NCI-H1930 (cell line): ENCODE measurements around the gene GPRIN3.
"Not testable (repeated sequence)": the region's sequence is repeated elsewhere in the genome, so short reads cannot be mapped to it uniquely, and the experiment has no call there.

Experiments used
- DNase-seq, 2 experiments: peaks; one replicate each; lab custom pipeline; 2025; lab: John Stamatoyannopoulos, UW

Gene GPRIN3

DNA sequence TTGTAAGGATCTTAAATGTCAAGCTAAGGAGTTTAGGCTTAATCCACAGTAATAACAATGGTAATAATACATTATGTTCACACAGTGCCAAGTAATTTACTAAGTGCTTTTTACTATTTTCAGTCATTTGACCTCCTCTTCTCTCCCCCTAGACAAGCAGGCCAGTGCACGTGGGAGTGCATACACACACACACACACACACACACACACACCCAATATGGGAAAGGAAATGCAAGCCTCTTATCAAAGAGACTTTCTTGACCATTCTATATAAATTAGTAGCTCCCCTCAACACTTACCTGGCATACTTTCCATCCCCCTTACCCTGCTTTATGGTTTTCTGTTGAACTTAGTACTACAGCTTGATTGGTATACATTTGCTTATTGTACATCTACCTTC, 3.8 kb upstream of the GPRIN3 start:
- no peak for DNase-seq

DNA sequence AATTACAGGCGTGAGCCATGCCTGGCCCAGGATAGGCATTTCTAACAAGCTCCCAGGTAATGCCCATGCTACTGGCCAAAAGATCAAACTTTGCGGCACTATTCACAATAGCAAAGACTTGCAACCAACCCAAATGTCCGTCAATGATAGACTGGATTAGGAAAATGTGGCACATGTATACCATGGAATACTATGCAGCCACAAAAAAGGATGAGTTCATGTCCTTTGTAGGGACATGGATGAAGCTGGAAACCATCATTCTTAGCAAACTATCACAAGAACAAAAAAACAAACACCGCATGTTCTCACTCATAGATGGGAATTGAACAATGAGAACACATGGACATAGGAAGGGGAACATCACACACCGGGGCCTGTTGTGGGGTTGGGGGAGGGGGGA, 1.6 kb upstream of the GPRIN3 start:
- DNase-seq, result not testable (repeated sequence)

DNA sequence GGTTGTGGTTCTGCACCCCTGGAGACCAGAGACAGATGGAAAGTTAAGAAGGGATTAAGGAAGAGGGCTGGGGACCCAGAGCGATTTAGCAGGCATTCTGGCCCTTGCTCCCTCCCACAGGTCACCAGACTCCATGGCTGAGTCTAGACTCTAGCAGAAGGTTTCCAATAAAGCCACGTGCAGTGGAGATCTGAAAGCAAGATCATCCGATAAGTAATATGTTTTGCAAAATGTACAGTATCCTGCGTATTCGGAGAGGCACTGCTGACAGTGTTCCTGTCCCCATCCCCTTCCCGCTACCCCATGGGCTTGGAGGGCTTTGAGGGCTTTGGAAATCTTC, 531 bp upstream of the GPRIN3 start:
- no peak for DNase-seq

DNA sequence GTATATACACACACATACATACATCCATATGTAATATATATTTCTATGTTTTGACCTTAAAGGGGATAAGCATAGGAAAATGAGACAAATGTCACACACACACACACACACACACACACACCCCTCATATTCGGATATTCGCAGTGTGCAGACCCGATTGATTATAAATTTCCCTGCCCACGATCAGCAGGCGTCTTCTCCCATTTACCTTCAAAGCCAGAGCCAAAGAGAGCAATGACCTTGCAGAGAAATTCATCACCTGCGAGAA, 488 bp downstream of the GPRIN3 start:
- no peak for DNase-seq

DNA sequence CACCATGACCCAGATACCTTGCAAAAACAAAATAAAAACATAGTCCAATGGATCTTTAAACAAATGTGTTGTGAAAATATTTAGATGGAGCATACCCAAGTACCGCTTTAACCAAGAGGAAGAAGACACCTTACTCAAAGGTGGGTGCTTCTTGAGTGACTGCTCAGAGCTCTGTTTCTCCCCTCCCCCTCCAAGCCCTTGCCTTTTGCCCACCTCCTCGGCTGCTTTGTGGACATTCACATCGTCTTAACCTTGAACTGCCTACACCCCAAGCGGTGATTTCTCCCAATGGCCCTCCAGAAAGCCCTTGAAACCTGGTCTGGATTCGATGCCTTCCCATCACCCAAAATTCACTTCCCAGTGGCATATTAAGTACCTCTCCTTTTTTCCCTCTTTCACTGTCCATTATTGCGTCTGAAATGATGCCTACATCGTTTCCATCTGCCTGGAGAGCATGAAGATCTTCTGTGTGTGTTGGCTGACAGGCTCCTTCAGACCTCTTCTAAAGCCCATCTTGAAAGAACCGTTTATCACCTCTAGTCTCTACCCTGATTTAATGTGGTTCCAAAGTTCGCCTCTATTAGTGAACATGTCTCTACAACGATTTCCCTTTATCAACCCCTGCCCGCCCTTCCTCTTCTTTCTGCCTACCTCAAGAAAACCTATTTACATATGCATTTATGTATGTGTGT, 968 bp downstream of the GPRIN3 start:
- no peak for DNase-seq

DNA sequence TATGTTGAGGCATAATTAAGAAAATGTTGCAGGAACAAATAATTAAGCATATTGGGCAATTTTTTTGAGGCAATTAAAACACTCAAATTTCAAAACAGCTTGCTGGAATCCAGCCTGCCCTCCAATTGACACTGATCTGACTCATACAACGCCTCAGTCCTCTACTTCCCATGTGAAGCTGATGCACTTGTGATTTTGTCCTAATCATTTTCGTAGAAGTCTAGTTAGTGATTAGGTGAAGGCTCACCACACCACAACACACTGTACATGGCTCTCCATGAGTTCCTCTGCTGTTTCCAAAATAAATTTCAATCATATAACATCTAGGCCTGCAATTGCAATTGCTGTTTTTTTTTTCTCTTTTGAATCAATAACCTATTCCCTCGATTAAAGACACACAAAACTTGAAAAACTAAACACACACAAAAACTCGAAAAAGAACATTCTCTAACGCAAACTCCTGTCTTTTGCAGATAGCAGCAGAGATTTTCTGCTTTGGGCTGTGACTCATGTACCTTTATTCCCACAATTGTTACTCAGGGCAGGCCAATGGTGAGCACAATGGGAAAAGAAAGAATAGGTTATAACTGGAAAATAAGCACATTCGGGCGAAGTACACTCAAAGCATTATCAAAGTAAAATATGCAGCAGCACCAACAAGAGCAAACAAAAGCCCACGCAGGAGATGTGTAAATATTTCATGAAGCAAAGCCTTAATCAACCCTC, 1.7 kb downstream of the GPRIN3 start:
- no peak for DNase-seq

DNA sequence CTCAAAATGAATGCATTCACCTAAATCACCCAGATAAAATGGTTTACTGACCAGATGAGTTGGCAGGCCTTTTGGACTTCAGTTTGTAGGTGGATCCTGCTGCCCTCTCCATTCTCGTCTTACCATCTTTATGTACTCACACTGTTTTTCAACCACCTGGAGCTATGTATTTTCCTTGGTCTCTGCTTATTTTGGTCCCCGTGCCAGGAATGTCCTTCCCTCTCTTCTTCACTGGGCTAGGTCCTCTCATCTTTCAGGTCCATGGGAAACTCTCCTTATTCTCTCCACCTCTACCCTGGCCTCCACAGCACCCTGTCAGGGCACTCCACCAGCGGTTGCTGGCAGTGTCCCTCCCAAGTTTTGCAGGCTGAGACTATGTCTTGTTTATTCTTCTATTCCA, 2.6 kb downstream of the GPRIN3 start:
- DNase-seq, result no peak

DNA sequence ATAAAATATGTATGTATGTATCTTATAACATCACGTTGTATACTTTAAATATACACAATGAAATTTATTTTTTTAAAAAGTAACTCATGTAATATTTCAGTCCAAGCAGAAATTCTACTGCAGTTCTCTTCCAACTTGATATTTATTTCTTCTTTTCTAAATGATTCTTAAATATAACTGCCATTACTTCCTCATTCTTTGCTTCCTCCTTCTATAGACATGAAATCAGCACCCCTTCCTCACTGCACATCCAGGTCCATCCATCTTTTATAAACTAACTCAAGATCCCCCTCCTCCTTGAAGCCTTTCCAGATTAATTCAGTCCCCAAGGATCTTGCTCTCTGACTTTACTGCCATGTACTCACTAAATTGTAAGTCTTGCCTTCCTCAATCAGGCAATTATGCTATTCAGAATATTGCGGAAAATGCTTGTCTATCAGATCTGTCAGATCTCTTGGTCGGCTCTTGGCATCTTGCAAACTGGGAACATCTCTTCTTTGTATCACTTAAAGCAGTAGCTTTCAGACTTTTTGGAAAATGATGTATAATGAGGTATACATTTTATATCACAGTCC, 3.7 kb downstream of the GPRIN3 start:
- DNase-seq, result no peak

DNA sequence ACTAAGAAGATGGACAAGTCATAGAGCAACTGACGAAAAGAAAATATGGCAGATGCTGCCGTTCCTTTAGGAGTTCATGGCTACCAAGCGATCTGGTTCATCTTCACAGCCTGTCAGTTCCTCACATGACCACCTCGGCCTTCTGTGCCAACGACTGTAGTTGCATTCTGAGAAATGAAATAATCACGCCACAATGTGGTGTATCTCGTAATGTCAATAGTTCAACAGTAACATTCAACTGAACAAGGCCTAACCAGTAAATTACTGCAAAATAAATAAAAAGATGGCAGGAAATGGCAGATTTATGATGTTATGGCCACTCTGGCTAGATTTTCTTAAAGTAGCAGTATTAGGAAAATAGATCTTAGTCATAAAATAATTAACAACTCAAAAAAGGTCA, 4.4 kb downstream of the GPRIN3 start:
- peak in 1 of 2 experiments; percentile 36 for DNase-seq

DNA sequence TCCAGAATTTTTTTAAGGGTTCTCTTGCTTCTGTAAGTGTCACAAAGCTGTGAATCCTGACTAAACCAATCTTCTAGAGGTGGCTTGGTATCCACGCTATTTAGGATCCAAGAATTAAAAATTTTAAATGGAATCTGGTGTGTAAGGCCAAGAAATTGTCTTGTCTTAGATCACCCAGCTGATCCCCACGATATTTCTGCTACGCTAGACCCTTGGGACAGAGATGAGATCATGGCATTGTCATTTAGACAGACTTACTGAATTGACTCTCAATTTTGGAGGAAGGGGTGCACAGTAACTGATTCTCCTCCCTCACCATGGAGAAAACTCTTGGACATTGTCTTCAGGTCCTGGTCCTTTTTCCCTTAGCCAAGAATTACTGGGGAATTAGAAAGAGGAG, 5.7 kb downstream of the GPRIN3 start:
- no peak for DNase-seq

DNA sequence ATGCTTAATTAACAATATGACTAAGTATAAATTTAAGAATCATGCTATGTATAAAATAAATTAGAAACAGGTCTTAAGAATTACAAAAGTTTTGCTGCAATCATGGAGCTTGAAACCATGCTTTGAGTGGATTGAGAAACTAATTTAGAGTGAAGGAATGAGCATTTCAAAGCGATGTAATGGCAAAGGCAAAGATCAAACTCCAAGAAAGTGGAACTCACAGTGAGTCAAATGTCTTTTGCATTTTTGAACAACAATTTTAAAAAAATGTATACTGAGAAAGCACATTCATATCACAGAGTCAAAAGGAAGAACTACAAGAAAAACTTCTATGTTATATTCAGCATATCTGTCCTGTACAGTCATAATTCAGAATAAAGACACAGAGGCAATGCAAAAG, 6.6 kb downstream of the GPRIN3 start:
- no peak for DNase-seq

DNA sequence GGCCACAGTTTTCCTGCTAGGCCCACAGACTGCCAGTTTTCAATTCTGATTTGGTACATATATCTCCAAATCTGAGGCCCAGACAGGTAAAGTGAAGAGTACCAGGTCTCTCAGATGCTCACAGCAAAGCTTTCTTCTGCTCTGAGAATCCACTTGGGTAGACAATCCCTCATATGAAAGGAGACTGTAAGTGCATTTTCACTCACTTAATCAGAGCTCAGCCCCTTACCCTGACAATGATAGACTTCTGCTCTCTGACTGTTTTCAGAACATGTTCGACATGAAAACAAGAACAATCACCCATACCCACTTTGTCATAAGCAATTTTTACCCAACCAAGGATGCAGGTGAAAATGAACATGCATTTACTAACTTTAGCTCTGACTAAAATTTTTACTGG, 7.1 kb downstream of the GPRIN3 start:
- DNase-seq, result no peak

DNA sequence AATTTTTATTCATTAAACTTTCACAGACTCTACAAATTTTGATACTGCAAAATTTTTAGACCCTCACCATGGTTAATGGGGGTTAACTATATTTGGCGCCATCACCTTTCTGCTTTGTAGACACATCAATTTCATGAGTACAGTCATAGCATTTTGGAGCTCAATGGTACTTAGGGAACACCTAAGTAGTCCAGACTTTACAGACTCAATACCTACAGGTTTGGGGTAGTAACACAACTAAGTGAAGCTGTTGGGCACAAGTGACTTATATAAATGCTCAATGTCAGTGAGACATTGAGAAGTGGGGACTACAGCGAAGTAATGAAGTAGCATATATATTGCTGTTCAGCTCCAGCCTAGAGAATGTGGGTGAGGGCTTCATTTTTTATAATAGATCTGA, 7.5 kb downstream of the GPRIN3 start:
- no peak for DNase-seq

DNA sequence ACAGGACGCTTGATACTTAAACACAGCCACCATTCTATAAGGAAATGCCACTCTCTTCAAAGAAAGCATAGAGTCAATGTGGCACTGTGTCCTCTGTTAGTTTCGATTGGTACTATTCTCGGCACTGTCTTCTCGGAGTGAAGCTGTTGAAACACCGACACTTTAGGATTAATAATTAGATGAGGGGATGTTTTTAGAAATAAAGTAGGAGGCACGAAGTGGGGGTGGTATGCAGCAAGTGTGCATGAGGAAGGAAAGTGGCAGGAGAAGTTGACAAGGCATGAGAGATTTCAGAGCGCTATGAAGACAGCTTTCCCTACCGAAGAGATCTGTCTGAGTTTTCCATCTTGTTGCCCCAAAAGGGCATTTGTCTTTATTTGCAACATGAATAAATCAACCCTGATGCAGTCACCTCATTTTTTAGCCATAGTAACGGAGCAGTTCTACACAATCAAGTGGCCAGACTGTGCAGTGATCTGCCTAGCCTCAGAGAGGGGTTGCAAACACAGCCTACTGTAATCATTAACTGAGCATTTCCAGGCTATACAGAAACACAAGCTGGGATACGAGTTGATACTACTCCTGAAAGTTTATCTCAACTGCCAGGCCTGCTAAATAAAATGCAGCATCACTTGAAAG, 8.3 kb downstream of the GPRIN3 start:
- no peak for DNase-seq

DNA sequence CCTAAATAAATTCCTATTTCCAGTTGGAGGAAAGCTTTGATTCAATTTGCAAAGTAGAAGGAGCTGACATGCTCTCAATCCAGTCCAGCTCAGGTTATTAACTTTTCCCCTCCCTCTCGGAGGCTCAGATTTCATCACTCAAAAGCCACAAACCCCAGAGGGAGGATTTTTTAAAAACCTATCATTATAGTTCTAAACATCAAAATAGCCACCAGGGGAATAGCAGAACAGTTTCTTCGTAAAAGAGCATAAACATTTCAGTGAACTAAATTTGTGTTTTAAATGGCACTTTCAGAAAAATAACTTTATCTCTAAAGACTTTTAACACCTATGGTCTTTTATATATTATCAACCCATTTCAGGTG, 8.8 kb downstream of the GPRIN3 start:
- no peak for DNase-seq

DNA sequence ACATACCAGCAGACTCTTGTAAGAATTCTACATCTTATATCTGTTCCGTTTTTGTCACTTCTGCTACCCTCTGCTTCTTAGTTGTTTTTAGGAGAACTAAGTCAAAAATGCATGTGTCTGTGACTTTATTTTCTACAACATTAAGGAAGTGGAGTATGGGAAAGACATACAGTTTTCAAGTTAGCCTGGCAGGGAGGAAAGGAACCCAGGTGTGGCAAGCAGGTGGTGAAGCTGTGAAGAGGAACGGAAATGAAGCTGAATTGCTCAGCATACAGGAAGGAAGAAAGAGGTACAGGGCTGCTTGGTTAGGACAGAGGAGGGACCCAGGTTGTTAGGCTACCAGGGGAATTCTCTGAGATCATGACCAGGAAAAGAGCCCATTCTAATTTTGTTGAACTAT, 9.4 kb downstream of the GPRIN3 start:
- DNase-seq, result no peak

DNA sequence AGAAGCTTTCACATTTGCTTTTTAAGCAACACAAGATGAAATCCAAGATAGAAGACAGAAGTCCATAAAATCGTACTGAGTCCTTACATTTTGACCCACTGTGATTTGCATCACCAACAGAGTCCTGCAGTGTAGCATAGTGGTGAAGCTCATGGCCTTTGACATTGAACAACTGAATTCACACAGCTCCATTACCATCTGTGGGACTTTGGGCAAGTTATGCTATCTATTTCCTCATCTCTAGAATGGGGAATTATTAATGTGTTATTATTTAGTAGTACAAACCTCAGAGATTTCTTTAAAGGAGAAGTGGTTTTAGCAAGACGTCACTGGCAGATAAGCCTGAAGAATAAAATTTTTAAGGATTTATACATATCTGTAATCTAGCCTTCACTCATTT, 10.7 kb downstream of the GPRIN3 start:
- DNase-seq, result no peak

DNA sequence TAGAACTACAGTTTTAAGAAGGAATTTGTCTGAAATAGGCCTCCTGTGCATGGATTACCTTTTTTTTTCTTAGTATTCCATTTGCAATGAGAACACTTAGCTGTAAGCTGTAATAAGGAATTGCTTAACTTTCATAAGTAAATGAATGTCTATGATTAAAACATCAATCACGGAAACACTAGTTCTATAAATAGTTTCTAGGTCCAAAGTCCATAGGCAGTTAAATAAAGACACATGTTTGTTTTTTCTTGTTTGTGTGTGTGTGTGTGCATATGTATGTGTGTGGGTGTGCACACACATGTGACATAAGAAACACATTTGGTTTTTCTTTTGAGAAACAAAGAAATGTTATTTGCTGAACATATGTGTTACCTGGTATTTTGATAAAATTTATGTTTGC, 11.2 kb downstream of the GPRIN3 start:
- DNase-seq, result no peak

DNA sequence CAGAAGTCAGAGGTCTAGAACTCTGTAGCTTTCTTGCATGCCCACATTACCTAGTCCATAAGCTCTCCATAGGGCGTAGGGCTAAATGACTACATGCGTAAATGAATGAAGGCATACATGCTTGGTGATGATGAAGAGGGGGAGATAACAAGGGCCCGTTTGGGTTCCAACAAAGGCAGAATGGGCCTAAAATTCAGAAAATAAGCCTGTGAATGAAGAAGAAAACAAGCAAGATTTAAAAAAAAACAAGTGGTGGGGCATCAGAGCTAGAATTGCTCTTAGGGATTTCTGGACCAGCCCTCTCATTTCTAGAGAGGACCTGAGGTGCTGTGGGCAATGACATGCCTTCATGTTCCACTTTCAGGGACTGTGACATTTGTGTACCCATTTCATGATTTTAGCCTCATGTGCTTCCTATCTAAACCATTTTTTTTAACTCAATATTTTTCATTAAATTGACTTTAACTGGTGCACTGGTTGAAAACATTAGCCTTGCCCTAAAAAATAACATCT, 12.1 kb downstream of the GPRIN3 start:
- DNase-seq, result no peak

DNA sequence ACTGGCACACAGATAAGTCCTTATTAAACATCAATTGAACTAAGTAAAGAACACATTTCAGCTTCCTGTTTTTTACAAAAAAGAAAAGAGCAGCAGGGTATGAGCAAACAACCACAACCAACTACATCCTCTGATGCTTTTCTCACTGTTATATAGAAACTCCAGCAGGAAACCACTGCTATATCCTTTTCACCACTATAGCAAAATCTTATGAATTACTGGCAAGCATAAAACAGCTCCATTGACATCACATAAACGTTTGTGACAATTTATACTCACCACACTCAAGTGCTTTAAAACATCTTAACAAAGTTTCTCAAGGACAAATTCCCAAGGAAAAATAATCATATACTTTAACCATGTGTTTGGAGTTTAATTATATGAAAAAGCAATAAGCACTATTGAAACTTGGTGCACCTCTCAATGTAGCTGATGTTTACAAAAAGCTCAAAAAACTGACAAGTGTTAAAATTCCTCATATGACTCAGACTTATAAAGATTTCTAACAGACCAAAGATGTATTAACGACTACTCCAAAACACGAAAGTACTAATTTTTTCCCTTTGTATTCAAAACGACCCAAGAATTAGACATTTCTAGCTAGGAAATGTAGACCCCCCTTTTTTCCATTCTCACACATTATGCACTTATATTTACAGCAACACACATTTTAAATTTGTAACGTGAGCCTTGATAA, 12.9 kb downstream of the GPRIN3 start:
- no peak for DNase-seq

DNA sequence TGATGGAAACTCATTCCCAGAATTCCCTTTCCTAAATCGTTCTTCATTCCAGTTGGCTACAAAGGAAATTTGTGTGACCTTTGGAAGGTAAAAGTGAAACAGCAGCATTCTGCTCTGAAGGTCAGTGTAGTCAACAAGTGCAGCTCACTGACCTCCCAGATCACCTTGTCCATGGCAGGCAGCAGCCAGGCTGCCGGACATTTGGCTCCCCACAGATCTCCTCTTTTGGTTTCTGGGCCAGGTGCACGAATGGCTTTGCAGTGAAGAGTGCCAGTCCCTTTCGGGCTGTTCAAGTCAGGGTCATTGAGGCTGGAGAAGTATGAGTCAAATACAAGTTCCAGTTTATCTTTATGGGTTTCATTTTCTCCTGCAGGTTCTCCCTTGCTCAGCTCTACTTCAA, 14.3 kb downstream of the GPRIN3 start:
- no peak for DNase-seq

DNA sequence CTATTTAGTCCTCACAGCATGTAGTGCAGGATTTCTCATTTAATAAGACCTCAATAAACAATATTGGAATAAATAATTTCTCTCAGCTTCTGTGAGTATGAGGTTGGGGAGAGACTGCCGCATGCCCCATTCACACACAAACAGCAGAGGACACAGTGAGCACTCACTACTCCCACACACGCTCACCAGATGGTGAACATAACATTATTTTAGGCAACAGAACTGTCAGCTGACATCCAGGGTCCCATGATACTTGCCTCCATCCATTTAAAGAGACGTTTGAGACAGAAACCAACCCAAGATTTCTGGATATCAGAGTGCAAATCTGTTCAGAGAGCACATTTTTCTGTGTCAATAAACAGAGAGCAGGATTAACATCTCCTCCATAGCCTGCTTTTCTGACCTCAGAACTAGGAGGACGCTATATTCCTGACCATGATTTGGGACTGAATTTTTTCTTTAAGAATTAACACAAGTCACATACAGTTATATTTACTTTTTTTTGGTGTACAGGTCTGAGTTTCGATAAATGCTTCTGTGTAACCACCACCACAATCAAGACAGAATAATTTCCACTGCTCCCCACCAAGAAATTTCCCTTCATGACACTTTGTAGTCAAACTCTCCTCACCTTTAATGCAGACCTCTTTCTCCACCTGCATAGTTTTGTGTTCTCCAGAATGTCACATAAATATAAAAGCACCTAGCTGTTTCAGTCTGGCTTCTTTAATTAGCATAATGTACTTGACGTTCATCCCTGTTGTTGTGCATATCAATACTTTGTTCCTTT, 16.7 kb downstream of the GPRIN3 start:
- no peak for DNase-seq
